Right cardiac atrium (tissue), 5 donors: ENCODE results near the gene MT2A. TPM values are rescaled to one million over a fixed set of nuclear protein-coding genes. Genes with fewer than 3 reads are reported as not detected.
"Not testable (repeated sequence)": the region's sequence is repeated elsewhere in the genome, so short reads cannot be mapped to it uniquely, and the experiment has no call there.

Experiments used
- ATAC-seq, 2 donors: fragments of 200-7000 bp; cut with Tn5 transposase; one replicate each; pipeline versions ENCODE4 v1.8.0 to v1.9.1; 2020; ENCODE audit warnings: moderate library complexity in 2 of 2, mild to moderate bottlenecking in 1 of 2
- DNase-seq, 3 donors: peaks; one replicate each; pipeline ENCODE4 v3.0.0-alpha.2; 2020
- H3K27ac ChIP-seq: one replicate; pipeline ENCODE4 v1.5.1; 2013; ENCODE audit warnings: mild to moderate bottlenecking, low read length, control low read depth, moderate library complexity
- H3K27me3 ChIP-seq: one replicate; pipeline ENCODE4 v1.6.1; 2013; ENCODE audit not compliant: control insufficient read depth, insufficient read depth
- H3K4me1 ChIP-seq: one replicate; pipeline ENCODE4 v1.6.1; 2013; ENCODE audit warnings: low read length; ENCODE audit not compliant: control insufficient read depth, insufficient read depth
- H3K4me3 ChIP-seq: one replicate; pipeline ENCODE4 v1.5.1; 2013; ENCODE audit warnings: low read length, control low read depth
- H3K9me3 ChIP-seq: one replicate; pipeline ENCODE4 v1.6.1; 2013; ENCODE audit warnings: low read length; ENCODE audit not compliant: control insufficient read depth
- WGBS: extraction: QIAGEN DNeasy Blood & Tissue Kit; methylation state at CpG from one replicate; pipeline ENCODE4 v1.1.7; 2013; 5-methylcytosine and 5-hydroxymethylcytosine counted together
- intact Hi-C, 4 donors: fragments of 100-400 bp; cut with DNase I; formaldehyde crosslinking; loops; one replicate each; pipeline versions ENCODE4 v1.11.0 to v1.14.0; 2022 to 2023
- polyA plus RNA-seq: library from polyadenylated mRNA; stranded (reverse); fragments of 200-250 nt; gene quantifications from one replicate; pipeline ENCODE4 v1.2.3, GENCODE V29; 2013
- total RNA-seq, 4 donors: library from RNA; stranded (reverse); fragmentation: NEBNext Ultra II Directional; extraction: Animal tissue kit (Norgen Biotek cat#: 25700); gene quantifications; one replicate each; pipeline ENCODE4 v1.2.1, GENCODE V29; 2021
- donor health status: healthy with polysubstance abuse.
- donor health status: DM: no; HTN: yes; CAD: no.
- donor health status: DM: no; HTN: no; CAD: no.
- donor health status: DM: no; HTN: yes; CAD: no; lungs with severe emphysema.
- donor health status: DM: yes; HTN: yes; CAD: no.

MT2A gene
- total and polyA plus RNA-seq, 5 donors = 55.6 to 154 (median 92.5) TPM

DNA sequence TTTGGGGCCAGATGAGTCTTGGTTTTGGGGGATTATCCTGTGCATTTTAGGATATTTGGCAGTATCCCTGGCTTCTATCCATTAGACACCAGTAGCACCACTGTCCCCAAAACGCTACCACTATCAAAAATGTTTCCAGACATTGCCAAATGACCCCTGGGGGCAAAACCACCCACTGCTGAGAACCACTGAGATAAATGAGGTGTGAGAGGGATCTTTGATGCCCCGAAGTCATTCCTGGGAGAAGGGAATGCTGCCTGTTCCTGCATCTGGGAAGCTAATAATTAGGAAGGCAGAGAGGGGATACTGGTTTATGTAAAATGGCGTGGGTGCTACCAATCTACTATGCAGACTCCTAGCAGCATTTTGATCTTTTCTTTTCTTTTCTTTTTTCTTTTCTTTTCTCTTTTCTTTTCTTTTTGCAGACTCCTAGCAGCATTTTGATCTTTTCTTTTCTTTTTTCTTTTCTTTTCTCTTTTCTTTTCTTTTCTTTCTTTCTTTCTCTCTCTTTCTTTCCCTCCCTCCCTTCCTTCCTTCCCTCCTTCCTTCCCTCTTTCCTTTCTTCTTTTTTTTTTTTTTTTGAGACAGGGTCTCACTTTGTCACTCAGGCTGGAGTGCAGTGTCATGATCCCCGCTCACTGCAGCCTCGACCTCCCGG, 27.9 kb upstream of the MT2A start:
- no peaks in the 10 kb centered on the region for H3K4me1 ChIP-seq
- no peaks in the 10 kb centered on the region for H3K9me3 ChIP-seq
- WGBS = 65% methylated on average over 6 of the region's 6 CpGs
- DNase-seq (no peak), ATAC-seq (no peak)
- intact Hi-C loops = no loop called here
- no peak overlapping the region for H3K27ac ChIP-seq
- H3K27me3 ChIP-seq = no peaks in the 10 kb centered on the region
- no peak overlapping the region for H3K4me3 ChIP-seq

DNA sequence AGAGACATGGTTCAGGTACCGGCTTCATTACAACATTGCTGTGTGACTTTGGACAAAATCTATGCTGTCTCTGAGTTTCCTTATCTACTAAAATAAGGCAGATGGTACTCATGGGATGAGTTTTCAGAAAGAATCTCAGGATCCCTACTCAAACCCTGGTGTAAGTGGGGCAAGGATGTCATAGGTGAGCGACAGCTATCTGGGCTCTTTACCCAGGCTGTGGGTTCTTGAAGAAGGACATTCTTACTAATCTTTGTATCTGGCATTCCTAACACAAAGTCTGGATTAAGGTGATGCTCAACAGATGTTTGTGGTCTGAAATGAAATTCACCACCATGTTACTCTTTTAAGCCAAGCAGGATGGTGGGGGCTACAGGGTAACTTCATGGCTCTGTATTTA, 25.5 kb upstream of the MT2A start:
- H3K4me3 ChIP-seq, H3K27me3 ChIP-seq, intact Hi-C loops, H3K27ac ChIP-seq, DNase-seq, H3K9me3 ChIP-seq, H3K4me1 ChIP-seq, ATAC-seq: not testable (repeated sequence)
- WGBS = 86% methylated on average over 2 of the region's 2 CpGs

DNA sequence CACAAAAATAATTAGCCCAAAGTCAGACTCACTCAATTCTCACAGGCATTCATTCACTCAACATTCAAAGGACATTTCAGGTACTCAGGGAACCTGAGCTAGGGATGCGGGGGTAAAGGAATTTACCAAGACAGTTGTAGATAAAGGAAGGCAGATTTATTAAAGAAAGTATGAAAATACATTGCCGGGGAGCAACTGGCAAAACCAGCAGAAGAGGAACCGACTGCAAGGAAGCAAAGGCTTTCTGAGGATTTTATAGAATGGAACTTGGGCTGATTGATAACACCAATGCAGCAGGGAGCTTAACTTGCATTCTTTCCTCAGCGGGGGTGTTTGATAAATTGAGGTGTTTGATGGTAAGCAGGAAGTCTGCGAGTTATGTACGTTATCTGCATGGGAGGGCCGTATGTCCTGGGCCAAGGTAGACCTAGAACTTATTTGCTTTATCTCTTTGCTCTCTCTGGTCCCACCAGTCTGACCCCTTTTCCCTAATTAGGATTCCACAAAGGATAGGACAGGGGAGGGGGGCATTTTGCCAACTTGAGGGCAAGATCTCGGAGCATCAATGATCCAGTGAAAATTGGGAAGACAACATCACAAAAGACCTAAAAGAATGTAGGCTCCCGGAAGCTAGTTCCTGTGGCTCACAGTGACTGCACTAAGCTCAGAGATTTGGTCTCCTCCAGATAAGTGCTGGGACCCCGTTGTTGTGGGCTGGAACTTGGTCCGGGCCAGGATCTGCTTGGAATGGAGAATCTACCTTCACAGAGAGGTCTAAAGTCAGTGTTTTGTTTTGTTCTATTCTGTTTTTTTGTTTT, 24.8 kb upstream of the MT2A start:
- Histone ChIP-seq H3K9me3 (no peaks in the 10 kb centered on the region), H3K27ac (no peak overlapping the region), H3K4me3 (no peak overlapping the region), H3K27me3 (no peaks in the 10 kb centered on the region), H3K4me1 (no peaks in the 10 kb centered on the region)
- DNase-seq (no peak), ATAC-seq (no peak)
- 48% methylated on average over 11 of the region's 11 CpGs for WGBS
- intact Hi-C loops = no loop called here

DNA sequence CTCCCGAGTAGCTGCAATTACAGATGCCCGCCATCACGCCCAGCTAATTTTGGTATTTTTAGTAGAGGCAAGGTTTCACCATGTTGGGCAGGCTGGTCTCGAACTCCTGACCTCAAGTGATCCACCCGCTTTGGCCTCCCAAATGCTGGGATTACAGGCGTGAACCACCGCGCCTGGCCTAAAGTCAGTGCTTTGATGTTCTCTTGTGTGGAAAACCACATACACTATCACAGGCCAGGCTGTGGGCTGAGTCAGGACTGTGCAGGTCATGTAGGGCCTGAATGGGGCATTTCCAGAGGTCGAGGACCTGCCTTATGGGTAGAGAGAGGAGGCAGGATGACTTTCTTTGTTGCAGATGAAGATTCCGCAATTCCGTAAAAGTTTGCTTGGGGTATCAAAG, 24.1 kb upstream of the MT2A start:
- ATAC-seq = no peak
- H3K9me3 ChIP-seq = no peaks in the 10 kb centered on the region

DNA sequence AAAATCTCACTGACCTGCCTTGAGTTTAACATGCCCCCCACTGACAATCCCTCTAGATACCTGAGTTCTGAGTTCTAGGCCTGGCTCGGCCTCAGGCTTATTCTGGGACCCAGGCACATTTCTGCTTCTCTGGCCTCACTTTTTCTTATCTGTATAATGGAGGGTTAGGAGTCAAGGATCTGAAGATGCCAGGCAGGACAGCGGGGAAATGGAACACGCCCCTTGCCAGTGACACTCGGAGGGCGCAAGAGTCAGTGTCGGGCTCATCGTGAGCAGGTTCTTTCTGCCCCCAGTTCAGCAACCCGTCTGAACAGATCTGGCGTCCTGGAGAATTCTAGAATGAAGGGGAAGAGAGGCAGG, 19.6 kb upstream of the MT2A start:
- intact Hi-C loops = no loop called here
- Histone ChIP-seq H3K9me3 (no peaks in the 10 kb centered on the region), H3K4me3 (peak overlapping the region; percentile 28), H3K4me1 (no peaks in the 10 kb centered on the region), H3K27me3 (no peaks in the 10 kb centered on the region), H3K27ac (no peak overlapping the region)
- 32% methylated on average over 9 of the region's 9 CpGs for WGBS
- DNase-seq (no peak), ATAC-seq (no peak)

More for the DNA sequence above, 24.1 kb upstream of the MT2A start:
- H3K27ac ChIP-seq = no peak overlapping the region
- no peak for DNase-seq
- H3K4me1 ChIP-seq = no peaks in the 10 kb centered on the region
- H3K27me3 ChIP-seq = no peaks in the 10 kb centered on the region
- 85% methylated on average over 11 of the region's 11 CpGs for WGBS
- intact Hi-C loops = no loop called here
- H3K4me3 ChIP-seq = no peak overlapping the region

DNA sequence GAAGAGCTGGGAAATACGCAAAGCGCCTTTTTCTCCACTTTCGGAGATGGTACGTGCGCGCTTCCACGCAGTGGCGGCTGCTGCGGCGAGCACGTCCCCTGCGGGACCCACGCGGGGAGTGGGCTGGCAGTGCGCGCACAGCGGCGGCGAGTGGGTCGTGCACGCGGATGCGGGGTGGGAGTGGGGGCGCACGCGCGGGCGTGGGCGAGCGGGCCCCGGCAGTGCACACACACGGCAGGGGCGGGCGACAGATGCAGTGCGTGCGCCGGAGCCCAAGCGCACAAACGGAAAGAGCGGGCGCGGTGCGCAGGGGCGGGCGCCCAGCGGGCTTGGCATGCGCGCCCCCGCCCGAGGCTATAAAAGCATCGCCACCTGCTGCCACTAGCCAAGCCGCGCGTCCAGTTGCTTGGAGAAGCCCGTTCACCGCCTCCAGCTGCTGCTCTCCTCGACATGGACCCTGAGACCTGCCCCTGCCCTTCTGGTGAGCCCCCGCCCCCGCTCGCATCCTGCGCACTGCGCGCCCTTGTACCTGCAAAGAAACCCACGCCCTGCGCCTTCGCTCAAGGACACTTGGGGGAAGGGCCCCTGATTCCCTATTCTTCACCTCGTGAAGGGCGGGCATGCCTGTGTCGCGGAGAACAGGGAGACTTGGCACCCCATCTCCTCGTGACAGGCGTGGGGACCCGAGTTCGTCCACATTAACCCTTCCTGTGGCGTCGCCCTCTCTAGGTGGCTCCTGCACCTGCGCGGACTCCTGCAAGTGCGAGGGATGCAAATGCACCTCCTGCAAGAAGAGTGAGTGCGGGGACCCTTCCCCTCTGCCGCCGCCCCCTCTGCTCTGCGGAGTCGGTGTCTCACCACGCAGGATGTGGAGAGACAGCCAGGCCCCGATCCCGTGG, 19.0 kb upstream of the MT2A start, which contains the start of gene MT3:
MT3 (plus strand) TSS at position 388 of the 899 bp plus-strand sequence; CDS start at position 451, 63 bp downstream.
- no peaks in the 10 kb centered on the region for H3K9me3 ChIP-seq
- WGBS = 6% methylated on average over 87 of the region's 87 CpGs
- H3K4me1 ChIP-seq = no peaks in the 10 kb centered on the region
- H3K27me3 ChIP-seq = no peaks in the 10 kb centered on the region
- DNase-seq (no peak), ATAC-seq (peak in 1 of 2 donors; percentile 48)
- H3K4me3 ChIP-seq = peak within 1 kb of the TSS; percentile 28
- intact Hi-C loops = loop anchor here in 2 of 4 donors (10.0 kb wide), 2 partner anchors 45 to 65 kb away; partner anchors contain the start of gene BBS2 (in 1 of the 2)
- H3K27ac ChIP-seq = no peak within 1 kb of the TSS

DNA sequence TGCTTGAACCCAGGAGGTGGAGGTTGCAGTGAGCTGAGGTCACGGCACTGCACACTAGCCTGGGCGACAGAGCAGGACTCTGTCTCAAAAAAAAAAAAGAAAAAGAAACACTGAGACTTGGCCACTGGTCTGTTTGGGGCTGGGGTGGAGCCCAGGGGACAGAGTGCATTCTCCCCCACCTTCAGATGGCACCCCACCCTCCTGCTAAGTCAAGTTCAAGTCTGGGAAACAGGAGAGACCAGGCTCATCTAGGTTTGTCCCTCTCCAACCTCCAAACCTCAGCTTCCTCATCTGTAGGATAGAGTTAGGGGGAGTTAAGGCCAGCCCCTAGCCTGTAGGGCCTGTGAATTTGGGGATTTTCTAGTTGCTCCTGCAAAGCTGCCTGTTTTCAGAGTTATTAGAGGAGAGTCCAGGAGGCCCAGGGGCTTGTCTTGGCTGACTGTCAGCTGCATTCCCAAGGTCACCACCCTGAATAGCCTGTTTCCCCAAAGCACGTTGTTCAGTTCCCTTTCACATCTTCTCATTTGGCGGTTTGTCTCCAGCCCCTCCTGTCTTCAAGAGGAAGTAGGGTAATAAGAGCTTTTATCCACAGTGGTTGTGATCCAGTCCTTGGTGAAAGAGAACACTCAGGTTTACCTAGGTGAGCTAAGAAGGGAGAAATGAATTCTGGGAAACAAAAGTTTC, 16.9 kb upstream of the MT2A start:
- no peak overlapping the region for H3K27ac ChIP-seq
- H3K4me3 ChIP-seq = no peak overlapping the region
- intact Hi-C loops = loop anchor here in 2 of 4 donors (10.0 kb wide), 2 partner anchors 47 to 67 kb away; partner anchors contain the start of gene BBS2 (in 1 of the 2)

DNA sequence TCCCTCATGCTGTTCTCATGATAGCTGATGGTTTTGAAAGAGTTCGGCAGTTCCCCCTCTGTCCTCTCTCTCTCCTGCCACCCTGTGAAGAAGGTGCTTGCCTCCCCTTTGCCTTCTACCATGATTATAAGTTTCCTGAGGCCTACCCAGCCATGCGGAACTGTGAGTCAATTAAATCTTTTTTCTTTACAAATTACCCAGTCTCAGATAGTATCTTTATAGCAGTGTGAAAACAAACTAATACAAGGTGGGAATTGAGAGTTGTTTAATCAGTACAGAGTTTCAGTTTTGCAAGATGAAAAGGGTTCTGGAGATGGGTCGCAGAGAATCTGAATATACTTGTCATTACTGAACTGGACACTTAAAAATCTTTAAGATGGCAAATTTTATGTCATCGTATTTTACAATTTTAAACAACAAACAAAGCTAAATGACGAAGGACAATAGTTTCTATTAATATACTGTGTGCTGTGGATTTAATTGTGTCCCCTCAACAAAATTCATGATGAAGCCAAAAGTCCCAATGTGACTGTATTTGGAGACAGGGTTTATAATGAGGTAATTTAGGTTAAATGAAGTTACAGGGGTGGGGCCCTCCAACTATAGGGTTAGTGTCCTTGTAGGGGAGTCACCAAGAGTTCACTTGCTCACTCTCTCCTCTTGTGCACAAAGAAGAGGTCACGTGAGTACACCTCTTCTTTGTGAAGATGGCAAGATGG, 14.7 kb upstream of the MT2A start:
- WGBS = 94% methylated on average over 6 of the region's 6 CpGs
- ATAC-seq = no peak

More for the DNA sequence above, 16.9 kb upstream of the MT2A start:
- H3K9me3 ChIP-seq = no peaks in the 10 kb centered on the region
- 55% methylated on average over 4 of the region's 4 CpGs for WGBS
- no peaks in the 10 kb centered on the region for H3K4me1 ChIP-seq
- no peak for DNase-seq
- ATAC-seq = no peak
- H3K27me3 ChIP-seq = no peaks in the 10 kb centered on the region

DNA sequence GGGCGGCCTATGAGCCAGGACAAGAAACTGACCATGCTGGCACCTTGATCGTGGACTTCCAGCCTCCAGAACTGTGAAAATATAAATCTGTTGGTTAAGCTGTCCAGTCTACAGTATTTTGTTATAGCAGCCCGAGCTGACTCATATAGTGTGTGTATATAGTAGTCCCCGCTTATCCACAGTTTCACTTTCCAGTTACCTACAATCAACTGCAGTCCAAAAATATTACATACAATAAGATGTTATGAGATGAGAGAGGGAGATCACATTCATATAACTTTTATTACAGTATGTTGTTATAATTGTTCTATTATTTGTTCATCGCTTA, 14.1 kb upstream of the MT2A start:
- intact Hi-C loops = loop anchor here in 2 of 4 donors (10.0 kb wide), 2 partner anchors 49 to 69 kb away; partner anchors contain the start of gene BBS2 (in 1 of the 2)
- Histone ChIP-seq H3K4me1 (no peaks in the 10 kb centered on the region), H3K27me3 (no peaks in the 10 kb centered on the region), H3K4me3 (no peak overlapping the region), H3K9me3 (no peaks in the 10 kb centered on the region), H3K27ac (no peak overlapping the region)
- 94% methylated on average over 5 of the region's 5 CpGs for whole genome bisulfite sequencing
- DNase-seq (no peak), ATAC-seq (no peak)

More for the DNA sequence above, 14.7 kb upstream of the MT2A start:
- Histone ChIP-seq H3K27me3 (no peaks in the 10 kb centered on the region), H3K9me3 (no peaks in the 10 kb centered on the region), H3K4me3 (no peak overlapping the region), H3K4me1 (no peaks in the 10 kb centered on the region), H3K27ac (no peak overlapping the region)
- intact Hi-C loops = loop anchor here in 2 of 4 donors (10.0 kb wide), 2 partner anchors 49 to 69 kb away; partner anchors contain the start of gene BBS2 (in 1 of the 2)
- no peak for DNase-seq
